HCT116 (cell line): ENCODE results near the gene TMEM130. TPM values are rescaled to one million over a fixed set of nuclear protein-coding genes. Genes with fewer than 3 reads are reported as not detected.

Source experiments
- ATAC-seq: fragments of 200-7000 bp; cut with Tn5 transposase; 2 replicates; pipeline ENCODE4 v1.9.1; 2020; ENCODE audit warnings: mild to moderate bottlenecking, moderate library complexity
- BruUV-seq: library from RNA; stranded (reverse); fragments of 400-500 nt; replicated peaks from 2 replicates; lab custom pipeline; 2021; lab: Mats Ljungman, UMichigan
- CTCF ChIA-PET: fragments of 300-600 bp; sonication (Branson Sonifier 250); formaldehyde crosslinking; loops from one replicate; lab custom pipeline; 2021; ENCODE audit warnings: antibody characterized with exemption; lab: Charles Lee
- POLR2A ChIA-PET: fragments of 300-600, 350-600 bp; sonication (Branson Sonifier 250); formaldehyde crosslinking; loops from one replicate; lab custom pipeline; 2021; ENCODE audit warnings: antibody characterized with exemption; lab: Charles Lee
- RAD21 ChIA-PET, 2 experiments: fragments of 300-600 bp; sonication (Branson Sonifier 250); formaldehyde crosslinking; loops; one replicate each; lab custom pipeline; 2023; ENCODE audit warnings: low total read pairs in 2 of 2; ENCODE audit not compliant: uncharacterized antibody in 2 of 2, unreplicated experiment in 2 of 2, low non-redundant PET in 1 of 2; lab: Charles Lee
- DNase-seq: peaks from one replicate; pipeline ENCODE4 v3.0.0-alpha.2; 2010; ENCODE audit warnings: low read depth, low spot score
- H2AFZ ChIP-seq: fragments of 200-600 bp; shearing (Covaris generic), sonication (generic); 2 replicates; pipeline ENCODE4 v1.6.1; 2017; ENCODE audit warnings: low read depth, mixed run types, mixed read lengths, antibody characterized with exemption, low read length; ENCODE audit not compliant: poor library complexity, severe bottlenecking
- H3K27ac ChIP-seq: 2 replicates; pipeline ENCODE4 v1.5.1; 2012; ENCODE audit warnings: low read depth, low read length
- H3K27me3 ChIP-seq: fragments of 200-600 bp; sonication (generic); 2 replicates; pipeline ENCODE4 v1.6.1; 2016; ENCODE audit warnings: mixed run types, low read length, mixed read lengths; ENCODE audit not compliant: insufficient read depth
- H3K36me3 ChIP-seq, 2 experiments: fragments of 200-500 bp in 1 of 2; fragments of 200-600 bp in 1 of 2; sonication (Bioruptor generic) in 1 of 2; sonication (generic) in 1 of 2; 2 replicates each; pipeline versions ENCODE4 v1.5.1 to v1.6.1; 2014 to 2016; ENCODE audit warnings: low read length in 2 of 2, inconsistent platforms in 1 of 2, mixed read lengths in 1 of 2, mixed run types in 1 of 2; ENCODE audit not compliant: insufficient read depth in 2 of 2, control insufficient read depth in 1 of 2
- H3K4me1 ChIP-seq, 2 experiments: fragments of 200-600 bp in 1 of 2; sonication (generic) in 1 of 2; 2 replicates each; pipeline versions ENCODE4 v1.5.1 to v1.6.1; 2012 to 2017; ENCODE audit warnings: low read length in 2 of 2, inconsistent platforms in 1 of 2, mild to moderate bottlenecking in 1 of 2, mixed read lengths in 1 of 2, mixed run types in 1 of 2, moderate library complexity in 1 of 2; ENCODE audit not compliant: insufficient read depth in 2 of 2, control insufficient read depth in 1 of 2
- H3K4me2 ChIP-seq: fragments of 200-600 bp; sonication (generic); 2 replicates; pipeline ENCODE4 v1.6.1; 2017; ENCODE audit warnings: mixed run types, low read length, mixed read lengths
- H3K4me3 ChIP-seq, 2 experiments: fragments of 200-600 bp in 1 of 2; sonication (generic) in 1 of 2; replicated peaks in 1 of 2; 2 replicates each; pipeline ENCODE4 v1.5.1; 2011 to 2016; ENCODE audit warnings: low read length in 2 of 2, control low read depth in 1 of 2, low read depth in 1 of 2, mild to moderate bottlenecking in 1 of 2, mixed read lengths in 1 of 2, mixed run types in 1 of 2
- H3K79me2 ChIP-seq: fragments of 200-600 bp; sonication (generic); 2 replicates; pipeline ENCODE4 v1.6.1; 2017; ENCODE audit warnings: mild to moderate bottlenecking, mixed run types, low read length, moderate library complexity, mixed read lengths; ENCODE audit not compliant: insufficient read depth
- H3K9ac ChIP-seq: fragments of 200-600 bp; sonication (generic); 2 replicates; pipeline ENCODE4 v1.6.1; 2016; ENCODE audit warnings: low read length, mixed read lengths
- H3K9me2 ChIP-seq: fragments of 200-600 bp; sonication (generic), shearing (Covaris generic); 2 replicates; pipeline ENCODE4 v1.6.1; 2017; ENCODE audit warnings: mixed run types, mild to moderate bottlenecking, moderate library complexity; ENCODE audit not compliant: insufficient read depth
- H3K9me3 ChIP-seq, 2 experiments: fragments of 200-500 bp in 1 of 2; fragments of 200-600 bp in 1 of 2; sonication (Bioruptor generic) in 1 of 2; sonication (generic) in 1 of 2; 2 replicates each; pipeline ENCODE4 v1.6.1; 2014 to 2017; ENCODE audit warnings: low read length in 2 of 2, mixed read lengths in 2 of 2, inconsistent platforms in 1 of 2, low read depth in 1 of 2, mild to moderate bottlenecking in 1 of 2, mixed run types in 1 of 2, moderate library complexity in 1 of 2; ENCODE audit not compliant: control insufficient read depth in 1 of 2, insufficient read depth in 1 of 2
- H4K20me1 ChIP-seq: fragments of 200-600 bp; sonication (generic), shearing (Covaris generic); 2 replicates; pipeline ENCODE4 v1.6.1; 2017; ENCODE audit warnings: mixed run types, mild to moderate bottlenecking, moderate library complexity; ENCODE audit not compliant: insufficient read depth
- CBX3 ChIP-seq: IDR thresholded peaks from 2 replicates; pipeline ENCODE4 v1.6.1; 2012; ENCODE audit warnings: low read depth
- CEBPB ChIP-seq: IDR thresholded peaks from 2 replicates; pipeline ENCODE4 v1.6.1; 2012; ENCODE audit warnings: low read depth
- EGR1 ChIP-seq: IDR thresholded peaks from 2 replicates; pipeline ENCODE4 v1.6.1; 2012; ENCODE audit warnings: low read depth
- ELF1 ChIP-seq: IDR thresholded peaks from 2 replicates; pipeline ENCODE4 v1.6.1; 2012; ENCODE audit warnings: low read depth, borderline replicate concordance
- EZH2phosphoT487 ChIP-seq: fragments of 200-600 bp; IDR thresholded peaks from 2 replicates; pipeline ENCODE4 v1.6.1; 2018; ENCODE audit warnings: antibody characterized with exemption, borderline replicate concordance
- JUND ChIP-seq: IDR thresholded peaks from 2 replicates; pipeline ENCODE4 v1.6.1; 2012
- RAD21 ChIP-seq: IDR thresholded peaks from 2 replicates; pipeline ENCODE4 v1.6.1; 2012; ENCODE audit warnings: low read depth, mild to moderate bottlenecking
- SP1 ChIP-seq: IDR thresholded peaks from 2 replicates; pipeline ENCODE4 v1.6.1; 2012; ENCODE audit warnings: low read depth
- TCF7L2 ChIP-seq: IDR thresholded peaks from 2 replicates; pipeline ENCODE4 v1.7.0; 2011; ENCODE audit warnings: borderline replicate concordance, inconsistent platforms; ENCODE audit not compliant: insufficient read depth, insufficient read length; ENCODE audit errors: extremely low read depth
- YY1 ChIP-seq: IDR thresholded peaks from 2 replicates; pipeline ENCODE4 v1.6.1; 2011; ENCODE audit warnings: low read length, low read depth, moderate library complexity, mild to moderate bottlenecking; ENCODE audit not compliant: insufficient replicate concordance; ENCODE audit errors: extremely low read depth
- ZFX ChIP-seq: fragments of 450-650 bp; IDR thresholded peaks from 2 replicates; pipeline ENCODE4 v1.6.1; 2017
- intact Hi-C: fragments of 100-400 bp; cut with micrococcal nuclease; formaldehyde crosslinking; loops from 2 replicates; pipeline ENCODE4 v1.10.0; 2022
- total RNA-seq: library from RNA; stranded (reverse); gene quantifications from one replicate; pipeline ENCODE4 v1.2.1, GENCODE V29; 2021; ENCODE audit not compliant: unreplicated experiment
- TF ChIP-seq, protein P1 (sequence below): IDR thresholded peaks from 2 replicates; pipeline ENCODE4 v1.6.1; 2012
- TF ChIP-seq, protein P2 (sequence below): IDR thresholded peaks from 2 replicates; pipeline ENCODE4 v1.6.1; 2012; ENCODE audit warnings: low read depth

The TMEM130 gene
- total RNA-seq, 1 experiment from 2014 or later = not detected

DNA sequence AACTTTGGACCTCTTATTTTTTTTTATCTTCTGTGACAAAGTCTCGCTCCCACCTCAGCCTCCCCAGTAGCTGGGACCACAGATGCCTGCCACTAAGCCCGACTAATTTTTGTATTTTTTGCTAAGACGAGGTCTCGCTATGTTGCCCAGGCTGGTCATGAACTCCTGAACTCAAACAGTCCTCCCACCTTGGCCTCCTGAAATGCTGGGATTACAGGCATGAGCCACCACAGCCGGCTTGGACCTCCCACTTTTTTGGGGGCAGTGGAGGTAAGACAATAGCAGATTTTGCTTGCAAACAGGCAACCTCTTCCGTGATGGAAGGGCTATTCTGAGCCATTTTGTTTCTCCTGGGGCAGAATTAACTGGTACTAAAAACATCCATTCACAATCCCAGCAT, 7.3 kb upstream of the TMEM130 start:
- Histone ChIP-seq H3K9me3 (no peaks in the 10 kb centered on the region), H3K9me2 (no peaks in the 10 kb centered on the region), H3K4me3 (no peak overlapping the region)
- TF ChIP-seq EZH2phosphoT487 (no peak), YY1 (no peak), ZFX (no peak), RAD21 (no peak), CBX3 (no peak), TCF7L2 (no peak)
- TF ChIP-seq, all 23 proteins: peak for 0
- H3K36me3 ChIP-seq = peaks cover 8 to 14% of the 10 kb centered on the region in 2 experiments; a peak in 3 of 4 replicates
- no peak for DNase-seq
- ChIA-PET POLR2A (no interaction called here), RAD21 (no interaction called here), CTCF (no interaction called here)
- no peak overlapping the region for H2AFZ ChIP-seq
- no peak overlapping the region for H3K9ac ChIP-seq
- peaks cover 31% of the 10 kb centered on the region for H3K79me2 ChIP-seq
- peaks cover 10 to 38% of the 10 kb centered on the region in 2 experiments for H3K4me1 ChIP-seq
- no peak for ATAC-seq
- BruUV-seq = no TSS peak
- no peak overlapping the region for H3K27ac ChIP-seq
- intact Hi-C loops = no loop called here
- H3K27me3 ChIP-seq = no peaks in the 10 kb centered on the region
- H4K20me1 ChIP-seq = no peaks in the 10 kb centered on the region
- peak overlapping the region; percentile 78; the same call in 1 of the 2 replicates for H3K4me2 ChIP-seq

DNA sequence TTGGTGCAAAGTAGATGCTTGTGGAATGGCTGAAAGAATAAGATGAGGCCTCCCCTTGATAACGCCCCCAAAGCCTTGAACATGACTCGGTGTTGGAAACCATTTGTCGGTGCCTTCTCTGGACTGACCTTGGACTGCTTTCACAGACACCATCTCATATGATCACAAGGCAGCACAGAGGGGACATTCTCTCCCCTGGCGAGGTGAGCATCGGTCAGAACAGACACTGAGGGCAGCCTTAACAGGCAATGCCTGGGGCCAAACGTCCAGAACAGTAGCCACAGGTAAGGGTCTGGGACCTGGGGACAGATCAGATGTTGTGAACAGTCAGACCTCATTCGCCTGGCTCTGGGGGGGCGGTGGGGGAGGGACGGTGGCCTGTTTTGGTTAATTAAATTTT, 5.7 kb upstream of the TMEM130 start:
- H2AFZ ChIP-seq = no peak overlapping the region
- peaks cover 23 to 51% of the 10 kb centered on the region in 2 experiments for H3K4me1 ChIP-seq
- 0 out of 2 replicates have a peak overlapping the region, but pooled peaks have one; percentile 27 for H3K4me2 ChIP-seq
- H3K9me3 ChIP-seq = no peaks in the 10 kb centered on the region
- DNase-seq (no peak), ATAC-seq (no peak)
- no peaks in the 10 kb centered on the region for H4K20me1 ChIP-seq
- H3K27ac ChIP-seq = no peak overlapping the region
- ChIA-PET RAD21 (no interaction called here), CTCF (no interaction called here), POLR2A (no interaction called here)
- BruUV-seq = no TSS peak
- H3K79me2 ChIP-seq = peaks cover 15% of the 10 kb centered on the region
- H3K9me2 ChIP-seq = no peaks in the 10 kb centered on the region
- H3K27me3 ChIP-seq = no peaks in the 10 kb centered on the region
- TF ChIP-seq YY1 (no peak), EGR1 (no peak), SP1 (no peak), ZFX (no peak), ELF1 (no peak), CEBPB (no peak), JUND (no peak)
- TF ChIP-seq, protein P1, sequence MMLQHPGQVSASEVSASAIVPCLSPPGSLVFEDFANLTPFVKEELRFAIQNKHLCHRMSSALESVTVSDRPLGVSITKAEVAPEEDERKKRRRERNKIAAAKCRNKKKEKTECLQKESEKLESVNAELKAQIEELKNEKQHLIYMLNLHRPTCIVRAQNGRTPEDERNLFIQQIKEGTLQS = no peak
- TF ChIP-seq, protein P2, sequence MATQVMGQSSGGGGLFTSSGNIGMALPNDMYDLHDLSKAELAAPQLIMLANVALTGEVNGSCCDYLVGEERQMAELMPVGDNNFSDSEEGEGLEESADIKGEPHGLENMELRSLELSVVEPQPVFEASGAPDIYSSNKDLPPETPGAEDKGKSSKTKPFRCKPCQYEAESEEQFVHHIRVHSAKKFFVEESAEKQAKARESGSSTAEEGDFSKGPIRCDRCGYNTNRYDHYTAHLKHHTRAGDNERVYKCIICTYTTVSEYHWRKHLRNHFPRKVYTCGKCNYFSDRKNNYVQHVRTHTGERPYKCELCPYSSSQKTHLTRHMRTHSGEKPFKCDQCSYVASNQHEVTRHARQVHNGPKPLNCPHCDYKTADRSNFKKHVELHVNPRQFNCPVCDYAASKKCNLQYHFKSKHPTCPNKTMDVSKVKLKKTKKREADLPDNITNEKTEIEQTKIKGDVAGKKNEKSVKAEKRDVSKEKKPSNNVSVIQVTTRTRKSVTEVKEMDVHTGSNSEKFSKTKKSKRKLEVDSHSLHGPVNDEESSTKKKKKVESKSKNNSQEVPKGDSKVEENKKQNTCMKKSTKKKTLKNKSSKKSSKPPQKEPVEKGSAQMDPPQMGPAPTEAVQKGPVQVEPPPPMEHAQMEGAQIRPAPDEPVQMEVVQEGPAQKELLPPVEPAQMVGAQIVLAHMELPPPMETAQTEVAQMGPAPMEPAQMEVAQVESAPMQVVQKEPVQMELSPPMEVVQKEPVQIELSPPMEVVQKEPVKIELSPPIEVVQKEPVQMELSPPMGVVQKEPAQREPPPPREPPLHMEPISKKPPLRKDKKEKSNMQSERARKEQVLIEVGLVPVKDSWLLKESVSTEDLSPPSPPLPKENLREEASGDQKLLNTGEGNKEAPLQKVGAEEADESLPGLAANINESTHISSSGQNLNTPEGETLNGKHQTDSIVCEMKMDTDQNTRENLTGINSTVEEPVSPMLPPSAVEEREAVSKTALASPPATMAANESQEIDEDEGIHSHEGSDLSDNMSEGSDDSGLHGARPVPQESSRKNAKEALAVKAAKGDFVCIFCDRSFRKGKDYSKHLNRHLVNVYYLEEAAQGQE = no peak
- no peak overlapping the region for H3K4me3 ChIP-seq
- H3K36me3 ChIP-seq = no peaks in the 10 kb centered on the region
- no peak overlapping the region for H3K9ac ChIP-seq
- intact Hi-C loops = no loop called here
